ENCODE data around the gene NT5M. TPM values are rescaled to one million over a fixed set of nuclear protein-coding genes. Genes with fewer than 3 reads are reported as not detected.

NT5M gene
- total and polyA plus RNA-seq, 9 of the 15 experiments (the other 6 are each of a cell fraction or from before 2014, with no cell fraction given) = 0.24 to 10.1 (median 3.4) TPM

GRCh38 chr17:17258998-17259397 lies 44.2 kb upstream of the NT5M start:
- FAIRE-seq (no peak), ATAC-seq (no peak), DNase-seq (ENCODE audit: extremely low read depth in 1 of 4, low spot score in 3 of 4) (no peak)
- H3K27ac ChIP-seq (ENCODE audit: extremely low read depth, low read depth, low read length) = no peak overlapping the region
- H3K4me2 ChIP-seq (ENCODE audit: insufficient read depth, low read length) = no peak overlapping the region
- H3K79me2 ChIP-seq (ENCODE audit: control insufficient read depth, insufficient read depth, low read length) = no peaks in the 10 kb centered on the region; the same call in 2 of the 3 replicates
- in situ Hi-C loops (cut with MboI) (no loop called here), intact Hi-C loops (cut with micrococcal nuclease) (no loop called here)
- BruUV-seq (replicated peaks) = no TSS peak
- peaks cover 72% of the 10 kb centered on the region for H3K36me3 ChIP-seq (ENCODE audit: control insufficient read depth, insufficient read depth, low read length)
- H3K9me1 ChIP-seq (ENCODE audit: control insufficient read depth, insufficient read depth, low read length) = no peaks in the 10 kb centered on the region
- no peaks in the 10 kb centered on the region for H3K4me1 ChIP-seq (replicated peaks in 1 of 2; ENCODE audit: control insufficient read depth in 2 of 2, insufficient read depth in 2 of 2, low read length in 2 of 2)
- ChIA-PET CTCF (ENCODE audit: low intra/inter-chr PET ratio) (no interaction called here), POLR2A (interaction anchor here (0.6 to 1.0 kb wide), 3 partner anchors 14 to 129 kb away, joined by 3 to 4 read pairs (median 3); no protein-coding TSS in a partner anchor)
- H3K27me3 ChIP-seq (ENCODE audit: control insufficient read depth in 2 of 2, insufficient read depth in 2 of 2, low read length in 2 of 2) = no peaks in the 10 kb centered on the region
- H3K9ac ChIP-seq (ENCODE audit: insufficient read depth in 1 of 2, low read depth in 2 of 2, low read length in 2 of 2) = no peak overlapping the region
- no peak overlapping the region for H2AFZ ChIP-seq (ENCODE audit: low read depth, low read length)
- H3K9me3 ChIP-seq (replicated peaks; ENCODE audit: control insufficient read depth, insufficient read depth, low read depth, low read length) = no peaks in the 10 kb centered on the region
- no peak overlapping the region for H3K4me3 ChIP-seq
- TF ChIP-seq BMI1 (IDR thresholded peaks at IDR 0.05; ENCODE audit: low read length) (no peak), PTBP1 (IDR thresholded peaks at IDR 0.05; ENCODE audit: low read depth, low read length) (no peak), ETV1 (tag; conservative IDR thresholded peaks at IDR 0.05; ENCODE audit: low read depth) (no peak), ELK1 (CRISPR knock-in tag; IDR thresholded peaks at IDR 0.05) (no peak), CREB5 (CRISPR knock-in tag; IDR thresholded peaks at IDR 0.05) (no peak), HDAC2 (IDR thresholded peaks at IDR 0.05) (no peak), EGR1 (conservative IDR thresholded peaks at IDR 0.05) (no peak), ZNF696 (CRISPR knock-in tag; conservative IDR thresholded peaks at IDR 0.05) (no peak), MXI1 (IDR thresholded peaks at IDR 0.05; ENCODE audit: low read depth, low read length) (no peak), SRSF3 (IDR thresholded peaks at IDR 0.05; ENCODE audit: insufficient read depth, low read length) (no peak), CGGBP1 (CRISPR knock-in tag; IDR thresholded peaks at IDR 0.05) (no peak), ZNF699 (CRISPR knock-in tag; IDR thresholded peaks at IDR 0.05; ENCODE audit: insufficient replicate concordance) (no peak), RBBP5 (IDR thresholded peaks at IDR 0.05; ENCODE audit: borderline replicate concordance, insufficient read depth, low read length, poor library complexity, severe bottlenecking) (no peak)
- TF ChIP-seq, protein P1, sequence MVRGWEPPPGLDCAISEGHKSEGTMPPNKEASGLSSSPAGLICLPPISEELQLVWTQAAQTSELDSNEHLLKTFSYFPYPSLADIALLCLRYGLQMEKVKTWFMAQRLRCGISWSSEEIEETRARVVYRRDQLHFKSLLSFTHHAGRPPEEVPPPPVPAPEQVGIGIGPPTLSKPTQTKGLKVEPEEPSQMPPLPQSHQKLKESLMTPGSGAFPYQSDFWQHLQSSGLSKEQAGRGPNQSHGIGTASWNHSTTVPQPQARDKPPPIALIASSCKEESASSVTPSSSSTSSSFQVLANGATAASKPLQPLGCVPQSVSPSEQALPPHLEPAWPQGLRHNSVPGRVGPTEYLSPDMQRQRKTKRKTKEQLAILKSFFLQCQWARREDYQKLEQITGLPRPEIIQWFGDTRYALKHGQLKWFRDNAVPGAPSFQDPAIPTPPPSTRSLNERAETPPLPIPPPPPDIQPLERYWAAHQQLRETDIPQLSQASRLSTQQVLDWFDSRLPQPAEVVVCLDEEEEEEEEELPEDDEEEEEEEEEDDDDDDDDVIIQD (CRISPR knock-in tag; IDR thresholded peaks at IDR 0.05) = no peak
- WGBS (ENCODE audit: insufficient coverage, low coverage, missing lambda C conversion rate) = 100% methylated on average over 2 of the region's 4 CpGs
- no peaks in the 10 kb centered on the region for H4K20me1 ChIP-seq (replicated peaks; ENCODE audit: control insufficient read depth, insufficient read depth, low read length)

Data from K562 (cell line).